RWPE2 (cell line): Measurements from ENCODE around the gene SLC6A6.

Source experiments
- ATAC-seq: fragments of 200-7000 bp; cut with Tn5 transposase; 3 replicates; pipeline ENCODE4 v1.9.1; 2021; ENCODE audit warnings: low read depth
- DNase-seq: peaks from one replicate; pipeline ENCODE4 v3.0.0-alpha.2; 2020; ENCODE audit warnings: low spot score
- H3K27ac ChIP-seq: fragments of 450-650 bp; 2 replicates; pipeline ENCODE4 v1.5.1; 2017; ENCODE audit warnings: mild to moderate bottlenecking; ENCODE audit not compliant: poor library complexity, severe bottlenecking
- H3K27me3 ChIP-seq: fragments of 250-450 bp; sonication (Bioruptor Pico); 2 replicates; pipeline ENCODE4 v1.5.1; 2021; ENCODE audit warnings: mild to moderate bottlenecking, moderate library complexity; ENCODE audit not compliant: insufficient read depth, poor library complexity, severe bottlenecking
- H3K36me3 ChIP-seq: fragments of 250-450 bp; sonication (Bioruptor Pico); 2 replicates; pipeline ENCODE4 v1.5.1; 2020; ENCODE audit warnings: low read depth, mild to moderate bottlenecking, moderate library complexity
- H3K4me1 ChIP-seq: fragments of 250-450 bp; sonication (Bioruptor Pico); 2 replicates; pipeline ENCODE4 v1.5.1; 2021; ENCODE audit warnings: mild to moderate bottlenecking, moderate library complexity; ENCODE audit not compliant: insufficient read depth, poor library complexity, severe bottlenecking
- H3K4me3 ChIP-seq: fragments of 250-450 bp; sonication (Bioruptor Pico); 2 replicates; pipeline ENCODE4 v1.5.1; 2021; ENCODE audit warnings: mild to moderate bottlenecking, moderate library complexity; ENCODE audit not compliant: severe bottlenecking
- H3K9me3 ChIP-seq: fragments of 250-450 bp; sonication (Bioruptor Pico); 2 replicates; pipeline ENCODE4 v1.5.1; 2021; ENCODE audit warnings: mild to moderate bottlenecking, moderate library complexity; ENCODE audit not compliant: severe bottlenecking
- TF ChIP-seq, protein P1 (sequence below): fragments of 450-650 bp; IDR thresholded peaks from one replicate; pipeline ENCODE4 v1.5.1; 2017; ENCODE audit warnings: mild to moderate bottlenecking, moderate library complexity; ENCODE audit not compliant: poor library complexity, severe bottlenecking

The SLC6A6 gene

DNA sequence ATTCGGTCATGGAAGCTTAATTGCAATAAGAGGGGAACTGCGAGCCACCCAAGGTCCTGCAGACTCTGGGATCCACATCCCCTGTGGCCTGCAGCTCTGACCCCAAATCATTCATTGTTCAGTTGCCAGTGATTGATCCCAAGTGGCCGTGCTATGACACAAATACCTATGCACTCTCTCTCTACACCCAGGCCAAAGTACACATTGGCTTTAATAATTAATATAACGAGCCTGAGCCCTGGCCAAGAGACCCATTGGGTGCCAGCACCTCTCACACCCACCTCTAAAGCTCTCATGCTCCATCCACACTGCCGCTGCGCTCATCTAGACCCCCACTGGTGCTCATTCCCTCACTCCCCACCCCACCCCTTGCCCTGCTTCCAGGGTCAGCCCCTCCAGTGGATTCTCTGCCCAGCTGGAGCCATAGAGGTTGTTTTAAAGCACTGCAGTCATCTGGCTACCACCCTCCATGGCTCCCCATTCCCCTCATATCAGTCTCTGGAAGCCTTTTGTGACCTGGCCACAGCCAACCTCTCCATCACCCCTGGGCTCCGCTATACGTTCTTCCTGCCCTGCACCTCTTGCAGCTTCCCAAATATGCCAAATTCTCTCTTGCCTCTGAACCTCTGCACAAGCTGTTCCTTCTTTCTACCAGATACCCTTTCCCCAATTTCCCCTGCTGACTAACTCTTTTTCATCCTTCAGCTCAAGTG lies 37.7 kb upstream of the SLC6A6 start:
- TF ChIP-seq, protein P1, sequence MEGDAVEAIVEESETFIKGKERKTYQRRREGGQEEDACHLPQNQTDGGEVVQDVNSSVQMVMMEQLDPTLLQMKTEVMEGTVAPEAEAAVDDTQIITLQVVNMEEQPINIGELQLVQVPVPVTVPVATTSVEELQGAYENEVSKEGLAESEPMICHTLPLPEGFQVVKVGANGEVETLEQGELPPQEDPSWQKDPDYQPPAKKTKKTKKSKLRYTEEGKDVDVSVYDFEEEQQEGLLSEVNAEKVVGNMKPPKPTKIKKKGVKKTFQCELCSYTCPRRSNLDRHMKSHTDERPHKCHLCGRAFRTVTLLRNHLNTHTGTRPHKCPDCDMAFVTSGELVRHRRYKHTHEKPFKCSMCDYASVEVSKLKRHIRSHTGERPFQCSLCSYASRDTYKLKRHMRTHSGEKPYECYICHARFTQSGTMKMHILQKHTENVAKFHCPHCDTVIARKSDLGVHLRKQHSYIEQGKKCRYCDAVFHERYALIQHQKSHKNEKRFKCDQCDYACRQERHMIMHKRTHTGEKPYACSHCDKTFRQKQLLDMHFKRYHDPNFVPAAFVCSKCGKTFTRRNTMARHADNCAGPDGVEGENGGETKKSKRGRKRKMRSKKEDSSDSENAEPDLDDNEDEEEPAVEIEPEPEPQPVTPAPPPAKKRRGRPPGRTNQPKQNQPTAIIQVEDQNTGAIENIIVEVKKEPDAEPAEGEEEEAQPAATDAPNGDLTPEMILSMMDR, result no peak

GRCh38 chr3:14366248-14366647 lies 36.2 kb upstream of the SLC6A6 start:
- H3K4me1 ChIP-seq, result no peaks in the 10 kb centered on the region
- H3K9me3 ChIP-seq, result no peaks in the 10 kb centered on the region
- no peaks in the 10 kb centered on the region for H3K36me3 ChIP-seq
- no peaks in the 10 kb centered on the region for H3K27me3 ChIP-seq
- DNase-seq (no peak), ATAC-seq (no peak)
- no peak overlapping the region for H3K27ac ChIP-seq
- TF ChIP-seq, protein P1, result no peak
- H3K4me3 ChIP-seq, result no peak overlapping the region

More for the DNA sequence above, 37.7 kb upstream of the SLC6A6 start:
- no peaks in the 10 kb centered on the region for H3K36me3 ChIP-seq
- no peak overlapping the region for H3K4me3 ChIP-seq
- no peaks in the 10 kb centered on the region for H3K4me1 ChIP-seq
- DNase-seq, result no peak
- no peaks in the 10 kb centered on the region for H3K9me3 ChIP-seq
- no peak overlapping the region for H3K27ac ChIP-seq
- no peaks in the 10 kb centered on the region for H3K27me3 ChIP-seq
- ATAC-seq, result no peak

GRCh38 chr3:14366915-14367823 lies 35.2 kb upstream of the SLC6A6 start:
- H3K4me3 ChIP-seq, result no peak overlapping the region
- DNase-seq, result no peak
- no peaks in the 10 kb centered on the region for H3K9me3 ChIP-seq
- H3K4me1 ChIP-seq, result peaks cover 6% of the 10 kb centered on the region
- no peaks in the 10 kb centered on the region for H3K36me3 ChIP-seq
- no peak overlapping the region for H3K27ac ChIP-seq
- TF ChIP-seq, protein P1, result no peak
- ATAC-seq, result no peak
- H3K27me3 ChIP-seq, result no peaks in the 10 kb centered on the region

DNA sequence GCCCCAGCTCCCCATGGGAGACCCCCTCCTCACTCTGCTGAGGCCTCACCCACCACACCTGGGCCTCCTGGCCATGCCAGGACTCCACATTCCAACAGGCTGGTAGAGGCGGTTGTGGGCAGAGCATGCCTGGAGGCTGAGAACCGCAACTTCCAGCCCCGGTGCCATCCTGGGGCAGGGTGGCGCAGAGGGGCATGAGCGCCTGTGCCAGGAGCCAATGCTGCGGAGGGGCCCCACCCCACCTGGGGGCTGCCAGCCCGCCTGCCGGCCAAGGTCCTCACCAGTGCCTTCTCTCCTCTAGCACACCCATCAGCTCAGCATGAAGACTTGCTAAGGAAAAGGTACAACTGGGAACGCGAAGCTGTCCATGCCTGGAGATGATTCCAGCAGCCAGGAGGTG lies 34.3 kb upstream of the SLC6A6 start:
- no peak overlapping the region for H3K4me3 ChIP-seq

More for the DNA sequence above, 34.3 kb upstream of the SLC6A6 start:
- no peaks in the 10 kb centered on the region for H3K27me3 ChIP-seq
- H3K36me3 ChIP-seq, result no peaks in the 10 kb centered on the region
- ATAC-seq, result no peak
- TF ChIP-seq, protein P1, result no peak
- no peak for DNase-seq
- no peak overlapping the region for H3K27ac ChIP-seq
- no peaks in the 10 kb centered on the region for H3K9me3 ChIP-seq
- H3K4me1 ChIP-seq, result peaks cover 9% of the 10 kb centered on the region
